ENCODE measurements around the gene MRPL37.

MRPL37 gene

DNA sequence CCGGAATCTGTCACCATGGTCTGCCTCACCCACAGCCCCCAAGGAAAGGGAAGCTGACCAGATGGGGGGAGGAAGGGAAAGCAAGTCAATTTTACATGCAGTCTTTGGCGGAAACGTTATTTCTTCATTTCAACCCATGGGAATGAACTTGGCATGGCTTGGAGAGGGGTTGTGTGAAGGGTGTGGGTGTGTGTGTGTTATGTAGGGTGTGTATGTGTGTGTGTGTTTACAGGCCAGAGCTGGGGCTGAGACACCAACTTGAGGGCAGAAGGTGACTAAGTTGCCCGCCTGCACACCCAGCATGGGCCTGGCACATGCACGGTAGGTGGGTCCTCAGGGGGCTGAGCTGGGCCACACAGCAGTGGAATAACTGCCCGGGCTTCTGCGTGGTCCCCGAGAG lies 65.2 kb downstream of the MRPL37 start:
- DNase-seq (ENCODE audit: low spot score), result no peak

DNA sequence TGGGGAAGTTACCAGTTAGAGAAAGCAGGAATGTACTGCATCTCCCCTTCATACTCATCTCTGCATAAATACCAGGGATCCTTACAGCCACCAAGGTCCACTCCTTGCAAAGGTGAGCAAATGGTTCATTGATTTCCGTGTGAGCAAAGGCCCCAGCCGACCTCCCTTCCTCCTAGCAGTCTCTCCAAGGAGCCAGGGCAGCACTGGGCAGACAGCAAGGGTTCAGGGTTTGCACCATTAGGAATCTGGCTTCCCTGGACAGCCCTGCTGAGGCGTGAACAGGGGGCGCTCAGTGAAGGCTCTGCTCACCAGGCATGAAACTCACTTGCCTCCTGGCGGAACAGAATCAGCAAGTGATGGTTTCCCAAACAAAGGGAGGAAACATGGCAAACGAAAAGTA lies 65.7 kb downstream of the MRPL37 start:
- DNase-seq (ENCODE audit: low spot score), result no peak

DNA sequence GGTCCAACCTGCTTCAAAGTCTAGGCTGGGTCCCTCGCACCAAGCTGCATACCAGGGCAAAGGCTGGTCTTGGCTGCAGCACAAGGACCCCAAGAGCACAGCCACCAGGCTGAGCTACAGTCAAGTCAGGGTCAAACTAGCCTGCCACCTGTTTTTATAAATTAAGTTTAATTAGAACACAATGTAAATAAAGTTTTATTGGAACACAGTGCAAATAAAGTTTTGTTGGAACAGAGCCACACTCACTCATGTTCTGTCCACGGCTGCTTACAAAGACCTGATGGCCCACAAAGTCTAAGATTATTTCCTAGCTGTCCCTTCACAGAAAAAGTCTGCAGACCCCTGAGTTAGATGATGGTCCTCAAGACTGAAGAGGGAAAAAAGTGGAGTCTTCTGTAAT lies 66.2 kb downstream of the MRPL37 start:
- DNase-seq (ENCODE audit: low spot score), result no peak

DNA sequence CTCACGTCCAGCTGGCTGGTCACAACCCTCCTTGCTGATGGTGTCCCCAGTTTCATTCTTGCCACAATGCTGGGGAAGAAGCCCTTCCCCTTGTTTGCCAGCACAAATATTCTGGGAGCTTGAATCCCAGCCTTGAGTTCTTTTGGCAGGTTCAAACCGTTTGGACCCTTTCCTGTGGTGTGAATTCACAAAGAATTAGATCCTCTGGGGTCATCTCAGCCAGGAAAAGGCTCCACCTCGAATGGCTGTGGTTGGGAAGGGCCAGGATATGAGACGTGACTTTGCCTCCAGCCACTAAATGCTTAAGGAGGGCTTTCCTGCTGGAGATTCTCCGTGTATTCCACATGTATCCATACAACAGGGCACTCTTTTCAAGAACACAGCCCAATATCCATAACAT lies 66.9 kb downstream of the MRPL37 start:
- no peak for DNase-seq (ENCODE audit: low spot score)
